Liver (tissue), 9 donors: Measurements from ENCODE around the gene ARHGAP21. TPM values are rescaled to one million over a fixed set of nuclear protein-coding genes. Genes with fewer than 3 reads are reported as not detected.
"Not testable (repeated sequence)": the region's sequence is repeated elsewhere in the genome, so short reads cannot be mapped to it uniquely, and the experiment has no call there.

Experiments used
- DNase-seq: peaks from one replicate; pipeline ENCODE4 v3.0.0-alpha.2; 2017; ENCODE audit warnings: low spot score
- H3K27ac ChIP-seq, 2 donors: one replicate each; pipeline ENCODE4 v1.7.0; 2013; ENCODE audit warnings: inconsistent platforms in 2 of 2, low read length in 2 of 2, control low read depth in 1 of 2, low read depth in 1 of 2, mild to moderate bottlenecking in 1 of 2
- H3K27me3 ChIP-seq, 4 donors: one replicate each; pipeline versions ENCODE4 v1.6.1 to v1.7.0; 2013; ENCODE audit warnings: low read length in 3 of 4, inconsistent platforms in 1 of 4, mild to moderate bottlenecking in 1 of 4, moderate library complexity in 1 of 4; ENCODE audit not compliant: control insufficient read depth in 4 of 4, insufficient read depth in 4 of 4
- H3K36me3 ChIP-seq, 4 donors: one replicate each; pipeline versions ENCODE4 v1.6.1 to v1.7.0; 2013; ENCODE audit warnings: low read length in 3 of 4, mild to moderate bottlenecking in 3 of 4, low read depth in 1 of 4, moderate library complexity in 1 of 4; ENCODE audit not compliant: control insufficient read depth in 4 of 4, insufficient read depth in 3 of 4
- H3K4me1 ChIP-seq, 4 donors: one replicate each; pipeline versions ENCODE4 v1.6.1 to v1.7.0; 2013; ENCODE audit warnings: low read length in 3 of 4, mild to moderate bottlenecking in 3 of 4, moderate library complexity in 1 of 4; ENCODE audit not compliant: control insufficient read depth in 4 of 4, insufficient read depth in 4 of 4
- H3K4me3 ChIP-seq, 3 donors: one replicate each; pipeline versions ENCODE4 v1.6.1 to v1.7.0; 2013; ENCODE audit warnings: low read length in 3 of 3, control low read depth in 1 of 3, low read depth in 1 of 3, mild to moderate bottlenecking in 1 of 3
- H3K9ac ChIP-seq, 2 donors: one replicate each; pipeline ENCODE4 v1.7.0; 2013; ENCODE audit warnings: low read length in 2 of 2, mild to moderate bottlenecking in 2 of 2, moderate library complexity in 2 of 2, control low read depth in 1 of 2, low read depth in 1 of 2
- H3K9me3 ChIP-seq, 4 donors: one replicate each; pipeline versions ENCODE4 v1.6.1 to v1.7.0; 2013; ENCODE audit warnings: low read length in 3 of 4; ENCODE audit not compliant: control insufficient read depth in 4 of 4
- ATF3 ChIP-seq: IDR thresholded peaks from 2 replicates; pipeline ENCODE4 v1.6.1; 2016; ENCODE audit warnings: antibody characterized with exemption
- CTCF ChIP-seq: fragments of 150-350 bp; IDR thresholded peaks from 2 replicates; pipeline ENCODE4 v1.5.1; 2017; ENCODE audit warnings: improper control_type of control experiment, low read depth, low read length; ENCODE audit not compliant: missing input control
- EGR1 ChIP-seq, 2 donors: IDR thresholded peaks; 2 replicates each; pipeline ENCODE4 v1.6.1; 2016 to 2018; ENCODE audit warnings: antibody characterized with exemption in 2 of 2, low read depth in 2 of 2
- FOXA1 ChIP-seq: IDR thresholded peaks from 2 replicates; pipeline ENCODE4 v1.6.1; 2016; ENCODE audit warnings: antibody characterized with exemption
- FOXA2 ChIP-seq: IDR thresholded peaks from 2 replicates; pipeline ENCODE4 v1.6.1; 2016; ENCODE audit warnings: antibody characterized with exemption
- GABPA ChIP-seq, 2 donors: IDR thresholded peaks in 1 of 2; conservative IDR thresholded peaks in 1 of 2; 2 replicates each; pipeline ENCODE4 v1.6.1; 2016; ENCODE audit warnings: antibody characterized with exemption in 2 of 2, mild to moderate bottlenecking in 1 of 2, moderate library complexity in 1 of 2
- HNF4A ChIP-seq, 2 donors: conservative IDR thresholded peaks; 2 replicates each; pipeline ENCODE4 v1.6.1; 2016; ENCODE audit warnings: antibody characterized with exemption in 2 of 2, mild to moderate bottlenecking in 2 of 2
- JUND ChIP-seq, 2 donors: IDR thresholded peaks; 2 replicates each; pipeline ENCODE4 v1.6.1; 2016; ENCODE audit warnings: antibody characterized with exemption in 2 of 2
- MAX ChIP-seq: IDR thresholded peaks from 2 replicates; pipeline ENCODE4 v1.6.1; 2016; ENCODE audit warnings: antibody characterized with exemption
- NR2F2 ChIP-seq: IDR thresholded peaks from 2 replicates; pipeline ENCODE4 v1.6.1; 2016; ENCODE audit warnings: antibody characterized with exemption
- RAD21 ChIP-seq, 2 donors: IDR thresholded peaks; 2 replicates each; pipeline ENCODE4 v1.6.1; 2016; ENCODE audit warnings: antibody characterized with exemption in 2 of 2, mild to moderate bottlenecking in 2 of 2
- REST ChIP-seq: IDR thresholded peaks from 2 replicates; pipeline ENCODE4 v1.6.1; 2016; ENCODE audit warnings: antibody characterized with exemption, mild to moderate bottlenecking
- RXRA ChIP-seq, 2 donors: IDR thresholded peaks; 2 replicates each; pipeline ENCODE4 v1.6.1; 2017 to 2018; ENCODE audit warnings: antibody characterized with exemption in 2 of 2, mild to moderate bottlenecking in 1 of 2
- SP1 ChIP-seq: IDR thresholded peaks from 2 replicates; pipeline ENCODE4 v1.6.1; 2018; ENCODE audit warnings: antibody characterized with exemption, mild to moderate bottlenecking
- TAF1 ChIP-seq: conservative IDR thresholded peaks from 2 replicates; pipeline ENCODE4 v1.6.1; 2016; ENCODE audit warnings: antibody characterized with exemption, mild to moderate bottlenecking
- YY1 ChIP-seq: IDR thresholded peaks from 2 replicates; pipeline ENCODE4 v1.6.1; 2016; ENCODE audit warnings: antibody characterized with exemption, mild to moderate bottlenecking
- WGBS: extraction: QIAGEN DNeasy Blood & Tissue Kit; methylation state at CpG from one replicate; pipeline ENCODE4 v1.1.7; 2013; 5-methylcytosine and 5-hydroxymethylcytosine counted together
- polyA plus RNA-seq, 2 donors: library from polyadenylated mRNA; stranded (reverse) in 1 of 2; unstranded in 1 of 2; fragments of 200-250 nt in 1 of 2; fragments of >200 nt in 1 of 2; fragmentation: Nextera tagmentation in 1 of 2; extraction: Ambion mirVana in 1 of 2; gene quantifications; one replicate each; pipeline versions ENCODE4 v1.2.1 to v1.2.3, GENCODE V29; 2013 to 2015
- total RNA-seq, 2 donors: library from RNA; depleted of rRNA; stranded (reverse); fragments of >200 nt; gene quantifications; one replicate each; pipeline ENCODE4 v1.2.3, GENCODE V29; 2014
- donor health status: healthy.
- donor health status: healthy.
- donor health status: healthy.
- donor health status: healthy.
- donor health status: healthy.

The ARHGAP21 gene
- total and polyA plus RNA-seq, 4 donors = 7.8 to 30.6 (median 15.7) TPM

- DNase-seq, H3K4me1 ChIP-seq, H3K27me3 ChIP-seq, H3K9me3 ChIP-seq, H3K36me3 ChIP-seq, H3K27ac ChIP-seq, H3K9ac ChIP-seq, H3K4me3 ChIP-seq: not testable (repeated sequence)
- 98% methylated on average over 4 of the region's 4 CpGs for WGBS
These were observed 102.5 kb downstream of the ARHGAP21 start for GRCh38 chr10:24621035-24621795.

GRCh38 chr10:24619994-24620310 lies 103.7 kb downstream of the ARHGAP21 start:
- H3K36me3 ChIP-seq, H3K27ac ChIP-seq, H3K9ac ChIP-seq, H3K4me3 ChIP-seq, H3K4me1 ChIP-seq, H3K27me3 ChIP-seq, H3K9me3 ChIP-seq, DNase-seq: not testable (repeated sequence)
- WGBS = 87% methylated on average over 8 of the region's 8 CpGs

- H3K36me3 ChIP-seq, H3K27me3 ChIP-seq, H3K4me1 ChIP-seq, H3K9ac ChIP-seq, H3K9me3 ChIP-seq, H3K27ac ChIP-seq, H3K4me3 ChIP-seq, DNase-seq: not testable (repeated sequence)
- WGBS = 88% methylated on average over 11 of the region's 11 CpGs
These were observed 104.2 kb downstream of the ARHGAP21 start for GRCh38 chr10:24619291-24619993.

GRCh38 chr10:24618401-24618800 lies 105.3 kb downstream of the ARHGAP21 start:
- DNase-seq = no peak
- 94% methylated on average over 5 of the region's 5 CpGs for WGBS

More at GRCh38 chr10:24618401-24618800, 105.3 kb downstream of the ARHGAP21 start:
- no peaks in the 10 kb centered on the region for H3K27me3 ChIP-seq
- no peaks in the 10 kb centered on the region for H3K9me3 ChIP-seq
- TF ChIP-seq SP1 (no peak), REST (no peak), FOXA1 (no peak), RAD21 (IDR thresholded peaks at IDR 0.05) (no peak), HNF4A (conservative IDR thresholded peaks at IDR 0.05) (no peak), YY1 (no peak), NR2F2 (no peak), RXRA (IDR thresholded peaks at IDR 0.05) (no peak), TAF1 (no peak), FOXA2 (no peak), GABPA (IDR thresholded peaks at IDR 0.05 in 1 of 2, conservative IDR thresholded peaks at IDR 0.05 in 1 of 2) (no peak), ATF3 (no peak), JUND (IDR thresholded peaks at IDR 0.05) (no peak), CTCF (no peak), EGR1 (IDR thresholded peaks at IDR 0.05; ENCODE audit: low read depth in 2 of 2) (no peak), MAX (no peak)
- no peaks in the 10 kb centered on the region for H3K4me1 ChIP-seq
- H3K4me3 ChIP-seq = no peak overlapping the region
- H3K9ac ChIP-seq = no peak overlapping the region
- peaks cover 0 to 6% (median 2%) of the 10 kb centered on the region in 4 donors for H3K36me3 ChIP-seq
- no peak overlapping the region for H3K27ac ChIP-seq
